Muscle of back (tissue), 11 donors: ENCODE results near the gene RAPGEF5. TPM values are rescaled to one million over a fixed set of nuclear protein-coding genes. Genes with fewer than 3 reads are reported as not detected.
A peak's percentile ranks its signal among the peaks of the same experiment; 100 is the strongest.

Experiments
- DNase-seq, 3 donors: peaks; one replicate each; pipeline versions ENCODE4 v3.0.0 to v3.0.0-alpha.2; 2013
- polyA plus RNA-seq, 10 donors: library from polyadenylated mRNA; unstranded; fragments of 120-200 nt; gene quantifications; one replicate each; pipeline ENCODE4 v1.2.1, GENCODE V29; 2013; ENCODE audit not compliant: insufficient read length in 10 of 10

Gene RAPGEF5
- polyA plus RNA-seq, 10 donors, result 12.8 to 23.5 (median 17.7) TPM

- DNase-seq, result no peak
These were observed 21.4 kb upstream of the RAPGEF5 start for GRCh38 chr7:22378199-22378980.

- DNase-seq, result no peak
These were observed 20.7 kb upstream of the RAPGEF5 start for GRCh38 chr7:22377703-22378102.

GRCh38 chr7:22375359-22376048 is 18.6 kb upstream of the RAPGEF5 start:
- no peak for DNase-seq

- no peak for DNase-seq
These were observed 17.0 kb upstream of the RAPGEF5 start for GRCh38 chr7:22373911-22374310.

- no peak for DNase-seq
These were observed 16.4 kb upstream of the RAPGEF5 start for GRCh38 chr7:22373388-22373787.

GRCh38 chr7:22372863-22373262 is 15.9 kb upstream of the RAPGEF5 start:
- no peak for DNase-seq

GRCh38 chr7:22371878-22372277 is 14.9 kb upstream of the RAPGEF5 start:
- DNase-seq, result no peak

- DNase-seq, result no peak
These were observed 7.9 kb upstream of the RAPGEF5 start for GRCh38 chr7:22364900-22365299.

- DNase-seq, result no peak
These were observed 6.9 kb upstream of the RAPGEF5 start for GRCh38 chr7:22363756-22364422.

GRCh38 chr7:22361795-22362194 is 4.8 kb upstream of the RAPGEF5 start:
- no peak for DNase-seq

GRCh38 chr7:22361320-22361719 is 4.4 kb upstream of the RAPGEF5 start:
- no peak for DNase-seq

- DNase-seq, result no peak
These were observed 2.1 kb upstream of the RAPGEF5 start for GRCh38 chr7:22358820-22359697.

GRCh38 chr7:22357311-22358175 is 589 bp upstream of the RAPGEF5 start:
- DNase-seq, result peak in 1 of 3 donors; percentile 30

- DNase-seq, result no peak
These were observed 803 bp downstream of the RAPGEF5 start for GRCh38 chr7:22356010-22356691.

- no peak for DNase-seq
These were observed 1.3 kb downstream of the RAPGEF5 start for GRCh38 chr7:22355620-22356009.

- DNase-seq, result no peak
These were observed 2.5 kb downstream of the RAPGEF5 start for GRCh38 chr7:22354462-22354861.

- no peak for DNase-seq
These were observed 4.1 kb downstream of the RAPGEF5 start for GRCh38 chr7:22352887-22353286.

- no peak for DNase-seq
These were observed 5.1 kb downstream of the RAPGEF5 start for GRCh38 chr7:22351878-22352277.

- no peak for DNase-seq
These were observed 5.6 kb downstream of the RAPGEF5 start for GRCh38 chr7:22351329-22351692.
